ENCODE results near the gene SPDYE2. TPM values are rescaled to one million over a fixed set of nuclear protein-coding genes. Genes with fewer than 3 reads are reported as not detected.
"Not testable (repeated sequence)": the region's sequence is repeated elsewhere in the genome, so short reads cannot be mapped to it uniquely, and the experiment has no call there.

Gene SPDYE2
- polyA plus RNA-seq, 3 donors, result not detected

- H3K4me2 ChIP-seq (replicated peaks; ENCODE audit: extremely low read depth, low read length, poor library complexity, severe bottlenecking); H2AFZ ChIP-seq (ENCODE audit: insufficient read depth, low read depth, low read length, poor library complexity, severe bottlenecking); H3K4me3 Mint-ChIP-seq; H3K9me3 Mint-ChIP-seq; H4K20me1 ChIP-seq (ENCODE audit: insufficient read depth, low read length); H3K79me2 ChIP-seq (ENCODE audit: insufficient read depth, low read length); H3K36me3 ChIP-seq (replicated peaks in 1 of 2; ENCODE audit: control insufficient read depth in 1 of 2, insufficient read depth in 2 of 2, low read length in 2 of 2); H3K27me3 Mint-ChIP-seq (ENCODE audit: low read depth in 3 of 3); H3K4me1 ChIP-seq (ENCODE audit: control insufficient read depth in 1 of 2, insufficient read depth in 2 of 2, low read length in 2 of 2); H3K4me3 ChIP-seq (replicated peaks in 1 of 3; ENCODE audit: low read depth in 2 of 3, low read length in 3 of 3); H3K27ac Mint-ChIP-seq; DNase-seq; H3K9ac ChIP-seq (ENCODE audit: insufficient read depth, low read length, poor library complexity, severe bottlenecking); H3K4me1 Mint-ChIP-seq; H3K9me3 ChIP-seq (replicated peaks in 1 of 2; ENCODE audit: control insufficient read depth in 1 of 2, insufficient read depth in 1 of 2, low read length in 2 of 2); H3K36me3 Mint-ChIP-seq; H3K27me3 ChIP-seq (ENCODE audit: control insufficient read depth in 2 of 2, insufficient read depth in 2 of 2, low read length in 2 of 2); H3K27ac ChIP-seq (ENCODE audit: low read depth in 1 of 2, low read length in 2 of 2); intact Hi-C loops (cut with micrococcal nuclease): not testable (repeated sequence)
- no CpG with 5 or more reads among the region's 6 CpGs for WGBS (ENCODE audit: insufficient coverage)
Measured at GRCh38 chr7:102546353-102546752, 4.7 kb upstream of the SPDYE2 start.

- H3K9ac ChIP-seq (ENCODE audit: insufficient read depth, low read length, poor library complexity, severe bottlenecking); H3K4me2 ChIP-seq (replicated peaks; ENCODE audit: extremely low read depth, low read length, poor library complexity, severe bottlenecking); H4K20me1 ChIP-seq (ENCODE audit: insufficient read depth, low read length); H3K27ac ChIP-seq (ENCODE audit: low read depth in 1 of 2, low read length in 2 of 2); intact Hi-C loops (cut with micrococcal nuclease); H3K79me2 ChIP-seq (ENCODE audit: insufficient read depth, low read length); H3K36me3 Mint-ChIP-seq; H3K9me3 ChIP-seq (replicated peaks in 1 of 2; ENCODE audit: control insufficient read depth in 1 of 2, insufficient read depth in 1 of 2, low read length in 2 of 2); H2AFZ ChIP-seq (ENCODE audit: insufficient read depth, low read depth, low read length, poor library complexity, severe bottlenecking); H3K4me3 ChIP-seq (replicated peaks in 1 of 3; ENCODE audit: low read depth in 2 of 3, low read length in 3 of 3); H3K4me1 ChIP-seq (ENCODE audit: control insufficient read depth in 1 of 2, insufficient read depth in 2 of 2, low read length in 2 of 2); H3K36me3 ChIP-seq (replicated peaks in 1 of 2; ENCODE audit: control insufficient read depth in 1 of 2, insufficient read depth in 2 of 2, low read length in 2 of 2); H3K27me3 ChIP-seq (ENCODE audit: control insufficient read depth in 2 of 2, insufficient read depth in 2 of 2, low read length in 2 of 2); H3K27ac Mint-ChIP-seq; H3K4me3 Mint-ChIP-seq; H3K4me1 Mint-ChIP-seq; H3K27me3 Mint-ChIP-seq (ENCODE audit: low read depth in 3 of 3); DNase-seq; H3K9me3 Mint-ChIP-seq: not testable (repeated sequence)
- no CpG with 5 or more reads among the region's 11 CpGs for WGBS (ENCODE audit: insufficient coverage)
Measured at GRCh38 chr7:102568620-102569019, 17.6 kb downstream of the SPDYE2 start.
